A673 (cell line): ENCODE results near the gene ZFPL1. TPM values are rescaled to one million over a fixed set of nuclear protein-coding genes. Genes with fewer than 3 reads are reported as not detected.

Source experiments
- BruUV-seq: library from RNA; stranded (reverse); fragments of 400-500 nt; replicated peaks from 2 replicates; lab custom pipeline; 2021; lab: Mats Ljungman, UMichigan
- CTCF ChIA-PET: fragments of 300-600 bp; sonication (Branson Sonifier 250); formaldehyde crosslinking; loops from one replicate; lab custom pipeline; 2022; ENCODE audit warnings: antibody characterized with exemption; lab: Charles Lee
- POLR2A ChIA-PET: fragments of 300-600 bp; sonication (Branson Sonifier 250); formaldehyde crosslinking; loops from one replicate; lab custom pipeline; 2022; ENCODE audit warnings: antibody characterized with exemption; ENCODE audit not compliant: low non-redundant PET; lab: Charles Lee
- DNase-seq: peaks from one replicate; pipeline ENCODE4 v3.0.0-alpha.2; 2015; ENCODE audit warnings: low spot score
- H3K27ac ChIP-seq: fragments of 200-600 bp; sonication (generic); 2 replicates; pipeline ENCODE4 v1.5.1; 2016; ENCODE audit warnings: mixed run types, low read depth, mild to moderate bottlenecking, mixed read lengths, antibody characterized with exemption, low read length; ENCODE audit not compliant: poor library complexity, severe bottlenecking
- H3K27me3 ChIP-seq: fragments of 200-600 bp; sonication (generic); replicated peaks from 2 replicates; pipeline ENCODE4 v1.6.1; 2017; ENCODE audit warnings: mixed run types, low read depth, mild to moderate bottlenecking, mixed read lengths, antibody characterized with exemption, low read length; ENCODE audit not compliant: insufficient read depth, poor library complexity
- H3K36me3 ChIP-seq: fragments of 200-600 bp; sonication (generic); 2 replicates; pipeline ENCODE4 v1.6.1; 2016; ENCODE audit warnings: mixed run types, mild to moderate bottlenecking, mixed read lengths, antibody characterized with exemption, low read length; ENCODE audit not compliant: insufficient read depth, poor library complexity, severe bottlenecking
- H3K4me1 ChIP-seq: fragments of 200-600 bp; sonication (generic); 2 replicates; pipeline ENCODE4 v1.6.1; 2017; ENCODE audit warnings: mixed run types, mild to moderate bottlenecking, mixed read lengths, antibody characterized with exemption, low read length; ENCODE audit not compliant: insufficient read depth, poor library complexity, severe bottlenecking
- H3K4me3 ChIP-seq: fragments of 200-600 bp; sonication (generic); 2 replicates; pipeline ENCODE4 v1.5.1; 2016; ENCODE audit warnings: low read depth, mixed run types, mild to moderate bottlenecking, mixed read lengths, low read length; ENCODE audit not compliant: poor library complexity, severe bottlenecking
- H3K9me3 ChIP-seq: fragments of 200-600 bp; sonication (generic); 2 replicates; pipeline ENCODE4 v1.6.1; 2016; ENCODE audit warnings: mixed run types, low read depth, mild to moderate bottlenecking, mixed read lengths, antibody characterized with exemption, low read length; ENCODE audit not compliant: poor library complexity, severe bottlenecking
- EZH2 ChIP-seq: fragments of 200-600 bp; sonication (generic); IDR thresholded peaks from 2 replicates; pipeline ENCODE4 v1.6.1; 2017; ENCODE audit warnings: borderline replicate concordance, low read depth, mild to moderate bottlenecking, mixed read lengths, antibody characterized with exemption, low read length; ENCODE audit not compliant: poor library complexity, severe bottlenecking
- intact Hi-C: fragments of 100-400 bp; cut with micrococcal nuclease; formaldehyde crosslinking; loops from one replicate; pipeline ENCODE4 v1.10.0; 2022; ENCODE audit not compliant: unreplicated experiment
- total RNA-seq: library from RNA; stranded (reverse); gene quantifications from 2 replicates; pipeline ENCODE4 v1.2.3, GENCODE V29; 2021
- TF ChIP-seq, protein P1 (sequence below): fragments of 300-800, 200-600 bp; sonication (generic); conservative IDR thresholded peaks from 2 replicates; pipeline ENCODE4 v1.5.1; 2017; ENCODE audit warnings: low read depth, mild to moderate bottlenecking, antibody characterized with exemption, low read length, moderate library complexity, mixed read lengths

ZFPL1 gene
- total RNA-seq, 1 experiment from 2014 or later = 46.6 TPM

DNA sequence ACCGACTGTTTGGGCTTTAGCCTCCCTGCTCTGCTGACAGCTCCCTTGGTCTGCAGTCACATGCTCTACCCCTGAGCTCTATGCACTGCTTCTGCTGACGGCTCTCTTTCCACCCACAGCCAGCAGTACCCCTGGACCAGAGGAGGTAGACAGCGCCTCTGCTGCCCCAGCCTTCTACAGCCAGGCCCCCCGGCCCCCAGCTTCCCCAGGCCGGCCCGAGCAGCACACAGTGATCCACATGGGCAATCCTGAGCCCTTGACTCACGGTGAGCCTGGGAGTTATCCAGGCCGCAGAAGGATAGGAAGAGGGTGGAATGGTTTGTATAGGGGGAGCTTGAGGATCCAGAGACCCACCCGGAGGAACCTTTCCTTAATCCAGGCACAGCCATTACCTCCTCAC is 2.8 kb downstream of the ZFPL1 start:
- ChIA-PET CTCF (no interaction called here), POLR2A (no interaction called here)
- no TSS peak for BruUV-seq
- DNase-seq = no peak
- intact Hi-C loops = no loop called here
- peaks cover 18% of the 10 kb centered on the region for H3K36me3 ChIP-seq
- no peak for TF ChIP-seq EZH2
- TF ChIP-seq, protein P1, sequence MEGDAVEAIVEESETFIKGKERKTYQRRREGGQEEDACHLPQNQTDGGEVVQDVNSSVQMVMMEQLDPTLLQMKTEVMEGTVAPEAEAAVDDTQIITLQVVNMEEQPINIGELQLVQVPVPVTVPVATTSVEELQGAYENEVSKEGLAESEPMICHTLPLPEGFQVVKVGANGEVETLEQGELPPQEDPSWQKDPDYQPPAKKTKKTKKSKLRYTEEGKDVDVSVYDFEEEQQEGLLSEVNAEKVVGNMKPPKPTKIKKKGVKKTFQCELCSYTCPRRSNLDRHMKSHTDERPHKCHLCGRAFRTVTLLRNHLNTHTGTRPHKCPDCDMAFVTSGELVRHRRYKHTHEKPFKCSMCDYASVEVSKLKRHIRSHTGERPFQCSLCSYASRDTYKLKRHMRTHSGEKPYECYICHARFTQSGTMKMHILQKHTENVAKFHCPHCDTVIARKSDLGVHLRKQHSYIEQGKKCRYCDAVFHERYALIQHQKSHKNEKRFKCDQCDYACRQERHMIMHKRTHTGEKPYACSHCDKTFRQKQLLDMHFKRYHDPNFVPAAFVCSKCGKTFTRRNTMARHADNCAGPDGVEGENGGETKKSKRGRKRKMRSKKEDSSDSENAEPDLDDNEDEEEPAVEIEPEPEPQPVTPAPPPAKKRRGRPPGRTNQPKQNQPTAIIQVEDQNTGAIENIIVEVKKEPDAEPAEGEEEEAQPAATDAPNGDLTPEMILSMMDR = no peak
- H3K27ac ChIP-seq = no peak overlapping the region
- no peaks in the 10 kb centered on the region for H3K9me3 ChIP-seq
- no peak overlapping the region for H3K4me3 ChIP-seq
- peaks cover 12% of the 10 kb centered on the region for H3K4me1 ChIP-seq
- no peaks in the 10 kb centered on the region for H3K27me3 ChIP-seq

DNA sequence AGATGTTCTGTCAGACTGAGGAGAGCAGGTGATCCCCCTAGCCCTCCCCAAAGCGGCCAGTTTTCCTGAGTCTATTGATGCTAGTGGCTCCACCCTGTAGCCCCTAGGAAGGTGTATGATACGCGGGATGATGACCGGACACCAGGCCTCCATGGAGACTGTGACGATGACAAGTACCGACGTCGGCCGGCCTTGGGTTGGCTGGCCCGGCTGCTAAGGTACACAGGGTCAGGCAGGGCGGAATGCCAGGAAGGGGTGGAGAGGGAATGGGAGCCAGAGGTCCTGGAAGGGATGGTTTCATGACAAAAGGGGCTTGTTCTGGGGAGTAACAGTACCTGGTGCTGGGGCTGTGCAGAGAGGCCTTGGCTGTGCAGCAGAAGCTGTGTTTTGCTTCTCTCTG is 3.2 kb downstream of the ZFPL1 start:
- no TSS peak for BruUV-seq
- Histone ChIP-seq H3K27ac (no peak overlapping the region), H3K27me3 (no peaks in the 10 kb centered on the region), H3K36me3 (peaks cover 14% of the 10 kb centered on the region), H3K4me3 (no peak overlapping the region), H3K9me3 (no peaks in the 10 kb centered on the region), H3K4me1 (peaks cover 9% of the 10 kb centered on the region)
- CTCF ChIA-PET = no interaction called here
- DNase-seq = no peak
- no peak for TF ChIP-seq EZH2
- TF ChIP-seq, protein P1 = no peak
- POLR2A ChIA-PET = no interaction called here
- intact Hi-C loops = no loop called here

GRCh38 chr11:65087827-65088226 is 3.8 kb downstream of the ZFPL1 start:
- H3K9me3 ChIP-seq = no peaks in the 10 kb centered on the region
- H3K36me3 ChIP-seq = peaks cover 11% of the 10 kb centered on the region
- intact Hi-C loops = no loop called here
- peaks cover 3% of the 10 kb centered on the region for H3K4me1 ChIP-seq
- TF ChIP-seq, protein P1 = no peak
- TF ChIP-seq EZH2 = no peak
- H3K4me3 ChIP-seq = no peak overlapping the region
- DNase-seq = no peak
- no peaks in the 10 kb centered on the region for H3K27me3 ChIP-seq
- CTCF ChIA-PET = no interaction called here
- no peak overlapping the region for H3K27ac ChIP-seq
- POLR2A ChIA-PET = no interaction called here
- BruUV-seq = no TSS peak
